KOPT-K1 (cell line): ENCODE measurements around the gene PMFBP1.

Experiments used
- H3K27ac ChIP-seq: fragments of 200-600 bp; sonication (generic); 2 replicates; pipeline ENCODE4 v1.5.1; 2016; ENCODE audit warnings: antibody characterized with exemption, mild to moderate bottlenecking, low read depth, low read length; ENCODE audit not compliant: poor library complexity, severe bottlenecking
- H3K36me3 ChIP-seq: fragments of 200-600 bp; sonication (generic); 2 replicates; pipeline ENCODE4 v1.5.1; 2017; ENCODE audit warnings: antibody characterized with exemption, mild to moderate bottlenecking, low read length, moderate library complexity; ENCODE audit not compliant: insufficient read depth
- H3K9me3 ChIP-seq: fragments of 200-600 bp; sonication (generic); 2 replicates; pipeline ENCODE4 v1.5.1; 2017; ENCODE audit warnings: antibody characterized with exemption, low read length, mild to moderate bottlenecking; ENCODE audit not compliant: insufficient read depth, poor library complexity, severe bottlenecking

The PMFBP1 gene

DNA sequence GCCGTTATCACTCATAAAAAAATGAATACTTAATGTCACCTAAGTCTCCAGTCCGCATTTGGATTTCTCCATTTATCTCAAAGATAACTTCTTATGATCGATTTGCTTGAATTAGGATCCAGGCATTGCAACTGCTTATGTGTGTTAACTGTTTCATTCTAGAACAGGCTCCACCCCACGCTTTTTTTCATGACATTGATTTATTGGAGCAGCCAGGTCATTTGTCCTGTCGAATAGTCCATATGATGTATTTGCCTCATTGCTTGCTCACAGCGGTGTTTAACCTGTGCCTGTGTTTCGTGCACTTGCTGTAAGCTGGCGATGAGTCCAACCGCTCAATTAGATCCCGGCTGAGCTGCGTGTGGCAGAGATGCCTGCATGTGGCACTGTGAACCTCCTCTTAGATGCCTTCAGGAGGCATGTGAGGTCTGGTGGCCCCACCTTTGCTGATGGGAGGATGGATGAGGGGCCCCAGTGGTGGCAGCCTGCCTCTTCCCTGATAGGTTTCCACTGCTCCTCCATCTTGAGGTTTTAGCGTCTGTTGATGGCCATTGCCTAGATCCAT lies 61.9 kb downstream of the PMFBP1 start:
- H3K36me3 ChIP-seq, result peaks cover 84% of the 10 kb centered on the region
- no peak overlapping the region for H3K27ac ChIP-seq
- no peaks in the 10 kb centered on the region for H3K9me3 ChIP-seq

DNA sequence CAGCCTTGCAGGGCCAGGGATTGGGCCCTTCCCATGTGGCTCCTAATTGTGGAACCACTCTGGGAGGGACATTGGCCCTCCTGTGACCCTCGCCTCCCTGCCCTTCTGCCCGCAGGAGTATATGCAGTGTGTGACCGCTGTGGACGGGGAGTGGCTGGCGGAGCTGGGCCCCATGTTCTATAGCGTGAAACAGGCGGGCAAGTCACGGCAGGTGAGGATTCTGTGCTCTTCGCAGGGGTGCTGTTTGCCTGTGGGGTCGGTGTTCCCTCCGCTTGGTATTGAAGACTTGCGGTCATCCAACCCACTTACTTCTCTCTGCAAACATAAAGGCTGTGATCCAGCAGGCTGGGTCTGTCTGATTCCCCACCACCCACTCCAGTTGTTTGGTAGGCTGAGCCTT lies 62.7 kb downstream of the PMFBP1 start:
- Histone ChIP-seq H3K36me3 (peaks cover 92% of the 10 kb centered on the region), H3K9me3 (no peaks in the 10 kb centered on the region), H3K27ac (no peak overlapping the region)

DNA sequence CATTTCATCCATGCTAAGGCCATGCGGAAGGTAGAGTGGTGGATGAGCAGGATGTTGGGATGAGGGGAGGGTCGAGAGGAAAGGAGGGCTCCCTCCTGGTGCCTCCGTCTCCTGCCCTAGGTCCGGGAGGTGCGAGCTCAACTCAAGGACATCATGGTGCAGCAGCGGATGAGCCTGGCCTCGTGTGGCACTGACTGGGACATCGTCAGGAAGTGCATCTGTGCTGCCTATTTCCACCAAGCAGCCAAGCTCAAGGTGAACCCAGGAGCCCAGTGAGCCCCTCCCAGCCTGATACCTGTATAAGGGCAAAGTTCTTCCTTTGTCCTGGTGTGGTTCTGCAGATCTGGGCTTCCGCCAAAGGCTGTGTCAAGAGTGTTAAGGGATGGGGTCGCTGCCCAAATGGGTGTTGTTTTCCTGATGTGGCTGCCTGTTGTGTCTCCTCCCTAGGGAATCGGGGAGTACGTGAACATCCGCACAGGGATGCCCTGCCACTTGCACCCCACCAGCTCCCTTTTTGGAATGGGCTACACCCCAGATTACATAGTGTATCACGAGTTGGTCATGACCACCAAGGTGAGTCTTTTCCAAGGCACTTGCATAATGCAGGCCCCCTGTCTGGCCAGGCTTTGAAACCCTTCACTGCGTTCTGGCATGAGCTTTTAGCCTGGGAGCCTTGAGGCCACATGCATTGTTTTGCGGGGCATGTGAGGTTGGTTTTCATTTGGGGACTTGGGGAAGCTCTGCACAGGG lies 63.4 kb downstream of the PMFBP1 start:
- H3K27ac ChIP-seq, result no peak overlapping the region
- no peaks in the 10 kb centered on the region for H3K9me3 ChIP-seq
- peaks cover 99% of the 10 kb centered on the region for H3K36me3 ChIP-seq

DNA sequence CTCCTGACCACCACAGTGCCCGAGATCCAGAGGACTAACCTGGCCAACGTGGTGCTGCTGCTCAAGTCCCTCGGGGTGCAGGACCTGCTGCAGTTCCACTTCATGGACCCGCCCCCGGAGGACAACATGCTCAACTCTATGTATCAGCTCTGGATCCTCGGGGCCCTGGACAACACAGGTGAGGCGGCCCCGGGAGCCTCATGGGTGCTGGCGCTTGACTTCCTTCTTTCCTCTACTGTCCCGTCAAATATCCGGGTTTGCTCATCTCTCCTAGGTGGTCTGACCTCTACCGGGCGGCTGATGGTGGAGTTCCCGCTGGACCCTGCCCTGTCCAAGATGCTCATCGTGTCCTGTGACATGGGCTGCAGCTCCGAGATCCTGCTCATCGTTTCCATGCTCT lies 64.6 kb downstream of the PMFBP1 start:
- no peak overlapping the region for H3K27ac ChIP-seq
- H3K36me3 ChIP-seq, result peaks cover 100% of the 10 kb centered on the region

DNA sequence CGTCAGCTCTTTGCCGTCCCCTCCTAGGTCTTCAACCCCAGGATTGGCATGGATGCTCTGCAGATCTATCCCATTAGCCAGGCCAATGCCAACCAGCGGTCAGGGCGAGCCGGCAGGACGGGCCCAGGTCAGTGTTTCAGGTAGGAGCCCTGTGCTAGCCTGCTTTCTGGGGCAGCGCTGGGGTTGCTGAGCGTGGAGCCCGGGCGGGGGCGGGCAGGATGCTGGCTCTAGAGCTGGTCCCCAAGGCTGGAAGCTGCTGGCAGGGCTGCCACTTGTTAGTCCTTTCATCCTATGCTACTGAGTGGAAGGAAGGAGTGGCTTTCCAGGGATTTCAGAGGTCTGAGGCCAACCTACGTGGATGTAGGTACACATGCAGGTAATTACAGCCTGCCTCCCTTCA lies 66.0 kb downstream of the PMFBP1 start:
- H3K27ac ChIP-seq, result no peak overlapping the region
- H3K36me3 ChIP-seq, result peaks cover 100% of the 10 kb centered on the region

More for the DNA sequence above, 64.6 kb downstream of the PMFBP1 start:
- H3K9me3 ChIP-seq, result no peaks in the 10 kb centered on the region

DNA sequence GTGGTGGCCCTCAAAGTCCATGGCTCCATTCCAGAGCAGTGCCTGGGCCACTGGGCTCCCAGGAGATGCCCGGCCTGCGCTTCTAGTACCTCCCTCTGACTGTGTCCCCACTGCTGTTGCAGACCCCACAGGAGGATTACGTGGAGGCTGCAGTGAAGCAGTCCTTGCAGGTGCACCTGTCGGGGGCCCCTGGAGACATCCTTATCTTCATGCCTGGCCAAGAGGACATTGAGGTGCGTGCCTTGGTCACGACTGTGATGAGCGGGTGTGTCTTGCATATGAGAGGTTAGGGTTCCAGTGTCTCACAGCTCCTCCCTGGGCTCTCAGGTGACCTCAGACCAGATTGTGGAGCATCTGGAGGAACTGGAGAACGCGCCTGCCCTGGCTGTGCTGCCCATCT lies 67.0 kb downstream of the PMFBP1 start:
- peaks cover 100% of the 10 kb centered on the region for H3K36me3 ChIP-seq
- no peaks in the 10 kb centered on the region for H3K9me3 ChIP-seq

More for the DNA sequence above, 66.0 kb downstream of the PMFBP1 start:
- H3K9me3 ChIP-seq, result no peaks in the 10 kb centered on the region

DNA sequence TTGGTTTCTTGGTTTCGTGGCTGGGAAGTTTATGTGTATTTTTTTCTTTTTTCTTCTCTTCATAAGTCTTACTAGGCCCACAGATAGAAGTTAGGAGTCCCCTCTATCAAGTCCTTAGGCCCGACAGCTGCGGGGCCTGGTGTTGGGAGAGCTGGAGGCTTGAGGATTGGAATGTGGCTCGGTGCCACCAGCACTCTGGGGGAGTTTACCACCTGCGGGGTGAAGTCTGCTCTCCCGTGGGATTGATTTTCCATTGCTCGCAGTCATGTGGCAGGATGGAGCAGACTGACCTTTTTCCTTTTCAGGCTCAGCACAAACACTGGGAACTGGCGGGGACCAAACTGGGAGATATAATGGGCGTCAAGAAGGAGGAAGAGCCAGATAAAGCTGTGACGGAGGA lies 70.8 kb downstream of the PMFBP1 start:
- Histone ChIP-seq H3K27ac (no peak overlapping the region), H3K36me3 (peaks cover 100% of the 10 kb centered on the region), H3K9me3 (no peaks in the 10 kb centered on the region)

More for the DNA sequence above, 67.0 kb downstream of the PMFBP1 start:
- no peak overlapping the region for H3K27ac ChIP-seq

DNA sequence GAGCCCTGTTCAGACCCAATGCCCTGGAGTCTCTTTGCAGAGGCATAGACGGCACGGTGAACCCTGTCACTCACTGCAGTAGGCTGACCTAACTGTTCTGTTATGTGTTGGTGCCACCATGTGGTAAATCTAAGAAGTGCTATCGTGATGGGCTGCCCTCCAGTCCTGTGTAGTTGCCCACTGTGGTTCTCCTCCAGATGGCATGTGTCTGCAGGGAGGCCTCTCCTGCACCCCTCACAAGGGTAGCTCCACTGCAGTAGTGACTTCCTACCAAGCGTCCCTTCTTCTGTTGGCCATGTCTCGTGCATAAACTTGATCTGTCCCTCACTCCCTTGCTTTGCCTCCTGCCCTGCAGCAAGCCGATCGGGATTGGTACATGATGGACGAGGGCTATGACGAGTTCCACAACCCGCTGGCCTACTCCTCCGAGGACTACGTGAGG lies 72.6 kb downstream of the PMFBP1 start:
- H3K9me3 ChIP-seq, result no peaks in the 10 kb centered on the region
- H3K27ac ChIP-seq, result no peak overlapping the region
- H3K36me3 ChIP-seq, result peaks cover 88% of the 10 kb centered on the region

DNA sequence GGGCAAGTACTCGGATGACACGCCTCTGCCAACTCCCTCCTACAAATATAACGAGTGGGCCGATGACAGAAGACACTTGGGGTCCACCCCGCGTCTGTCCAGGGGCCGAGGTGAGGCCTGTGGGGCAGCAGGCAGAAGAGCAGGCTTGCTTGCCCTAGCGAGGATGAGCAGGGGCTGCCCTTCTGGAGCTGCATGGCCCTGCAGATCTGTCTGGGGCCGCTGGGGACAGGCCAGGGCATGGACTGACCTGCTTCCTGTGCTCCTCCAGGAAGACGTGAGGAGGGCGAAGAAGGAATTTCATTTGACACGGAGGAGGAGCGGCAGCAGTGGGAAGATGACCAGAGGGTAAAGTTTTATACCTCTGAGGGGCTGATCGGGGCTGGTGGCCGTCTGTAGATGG lies 73.0 kb downstream of the PMFBP1 start:
- Histone ChIP-seq H3K9me3 (no peaks in the 10 kb centered on the region), H3K27ac (no peak overlapping the region), H3K36me3 (peaks cover 83% of the 10 kb centered on the region)

DNA sequence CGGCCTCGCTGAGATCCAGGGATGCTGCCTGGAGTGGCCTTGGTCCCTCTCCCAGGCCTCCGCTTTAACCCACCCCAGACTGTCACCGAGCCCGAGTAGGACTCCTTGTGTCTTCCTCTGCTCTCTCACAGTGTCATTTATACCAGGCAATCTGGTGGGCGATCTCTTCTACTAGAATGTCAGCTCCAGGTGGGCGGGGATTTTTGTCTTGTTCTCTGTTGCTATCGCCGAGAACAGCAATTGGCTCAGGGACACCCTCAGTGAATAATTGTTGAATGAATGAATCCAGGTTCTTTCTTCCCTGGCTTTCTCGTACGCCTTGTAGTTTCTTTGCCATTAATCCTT lies 77.7 kb downstream of the PMFBP1 start:
- Histone ChIP-seq H3K36me3 (peaks cover 57% of the 10 kb centered on the region), H3K27ac (peak overlapping the region; percentile 77), H3K9me3 (no peaks in the 10 kb centered on the region)

DNA sequence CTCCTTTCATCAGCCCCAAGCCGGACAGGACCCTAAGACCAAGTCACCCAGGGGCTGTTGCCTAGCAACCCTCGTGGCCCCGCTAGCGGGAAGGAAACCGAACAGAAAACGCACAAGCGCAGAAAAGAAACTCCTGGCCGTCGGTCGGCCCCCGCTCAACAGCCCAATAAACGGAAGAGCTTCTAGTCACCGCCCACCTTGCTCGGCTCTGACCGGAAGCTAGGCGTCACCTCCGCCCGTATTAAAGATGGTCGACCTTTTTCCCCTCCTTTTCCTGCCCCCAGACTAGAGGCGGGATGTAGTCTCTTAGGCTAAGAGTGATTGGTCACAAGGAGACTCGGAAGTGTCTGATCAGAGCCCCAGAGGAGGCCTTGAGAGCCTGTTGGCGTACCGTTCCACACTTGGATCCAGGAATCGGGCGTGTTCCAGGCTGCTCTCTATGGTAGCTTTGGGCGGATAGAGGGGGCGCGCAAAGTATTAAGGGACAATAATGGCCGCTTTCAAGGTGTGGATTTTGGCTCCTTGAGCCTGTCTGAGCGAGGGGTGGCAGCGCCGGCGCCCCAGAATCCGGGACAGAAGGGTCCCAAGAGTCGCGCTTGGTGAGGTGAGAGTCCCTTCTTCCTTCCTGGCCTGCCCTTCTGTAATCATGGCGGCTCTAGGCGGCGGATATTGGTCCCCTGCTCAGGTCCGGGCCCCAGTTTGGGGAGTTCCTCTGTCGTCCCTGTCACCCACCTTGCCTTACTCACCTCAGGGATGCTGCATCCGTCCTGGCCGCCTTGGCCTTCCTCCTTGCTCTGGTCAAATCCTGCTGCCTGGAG lies 78.3 kb downstream of the PMFBP1 start, which contains the start of the genes DHX38 and TXNL4B:
DHX38 (plus strand) TSS at position 400 of the 818 bp plus-strand sequence. CDS start 2,311 bp downstream, outside the sequence.
TXNL4B (minus strand) TSS at position 173 of the 818 bp plus-strand sequence. CDS start 2,871 bp downstream, outside the sequence.
- peak within 1 kb of the TSS; percentile 77 for H3K27ac ChIP-seq
- peaks cover 57% of the 10 kb centered on the region for H3K36me3 ChIP-seq
- H3K9me3 ChIP-seq, result no peaks in the 10 kb centered on the region

DNA sequence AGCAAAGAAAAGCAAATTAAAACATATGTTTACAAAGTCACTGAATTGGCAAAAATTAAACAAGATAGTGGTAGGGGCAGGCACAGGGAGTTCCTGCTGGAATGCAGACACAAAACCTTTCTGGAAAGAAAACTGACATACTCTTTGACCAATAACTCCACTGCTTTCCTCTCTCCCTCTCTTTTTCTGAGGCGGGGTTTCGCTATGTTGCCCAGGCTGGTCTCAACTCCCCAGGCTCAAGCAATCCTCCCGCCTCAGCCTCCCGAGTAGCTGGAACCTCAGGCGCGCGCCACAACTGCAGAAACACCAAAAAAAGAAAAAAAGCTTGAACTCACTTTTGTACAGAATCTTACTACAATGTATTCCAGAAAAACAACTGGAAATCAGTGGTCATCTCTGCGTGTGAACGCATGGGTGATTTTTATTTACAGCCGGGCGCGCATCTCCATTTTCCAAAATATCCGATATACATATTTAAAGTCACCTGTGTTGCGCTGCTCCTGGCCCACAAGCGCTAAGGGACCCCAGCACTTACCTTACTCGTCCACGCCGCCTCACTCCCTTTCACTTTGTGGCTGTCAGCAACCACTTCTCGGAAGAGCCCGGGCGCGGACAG lies 79.0 kb downstream of the PMFBP1 start:
- Histone ChIP-seq H3K9me3 (no peaks in the 10 kb centered on the region), H3K27ac (peak overlapping the region; percentile 77), H3K36me3 (peaks cover 57% of the 10 kb centered on the region)

DNA sequence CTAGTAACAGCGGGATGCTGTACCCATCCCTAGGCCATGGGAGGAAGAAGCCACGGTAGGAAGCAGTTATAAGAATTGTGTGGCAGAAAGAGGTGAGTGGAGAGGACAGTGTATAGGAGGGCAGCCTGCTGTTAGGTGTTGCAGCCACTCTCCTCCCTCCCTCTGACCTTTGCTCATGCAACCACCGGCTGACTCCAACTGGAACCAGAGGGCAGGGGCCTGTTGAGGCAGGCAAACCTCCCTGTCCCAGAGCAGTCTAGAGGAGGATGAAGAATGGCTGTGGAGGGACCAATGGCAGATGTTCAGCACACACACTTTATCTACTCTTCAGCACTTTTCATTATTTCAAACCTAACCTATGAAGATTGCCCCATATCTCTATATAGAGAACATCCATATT lies 80.7 kb downstream of the PMFBP1 start:
- Histone ChIP-seq H3K27ac (no peak overlapping the region), H3K36me3 (peaks cover 57% of the 10 kb centered on the region), H3K9me3 (no peaks in the 10 kb centered on the region)

DNA sequence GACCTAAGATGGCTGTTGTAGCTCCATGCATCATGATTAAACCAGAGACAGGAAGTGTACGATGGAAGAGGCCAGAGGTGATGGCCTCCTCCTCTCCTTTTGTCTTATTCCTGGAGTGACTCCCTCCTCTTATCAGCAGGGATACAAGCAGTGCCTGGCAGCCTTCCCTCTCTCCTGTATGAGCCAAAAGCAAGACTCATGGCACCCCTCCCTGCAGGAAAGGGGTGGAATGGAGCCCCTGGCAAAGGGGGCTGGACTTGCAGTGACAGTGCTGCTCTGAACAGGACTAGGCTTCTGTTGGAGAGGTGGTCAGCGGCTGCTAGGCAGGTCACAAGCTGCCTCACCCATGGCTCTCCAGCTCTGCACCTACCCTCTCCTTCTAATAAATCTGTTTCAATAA lies 87.0 kb downstream of the PMFBP1 start:
- Histone ChIP-seq H3K9me3 (peaks cover 11% of the 10 kb centered on the region), H3K27ac (no peak overlapping the region), H3K36me3 (peaks cover 59% of the 10 kb centered on the region)

DNA sequence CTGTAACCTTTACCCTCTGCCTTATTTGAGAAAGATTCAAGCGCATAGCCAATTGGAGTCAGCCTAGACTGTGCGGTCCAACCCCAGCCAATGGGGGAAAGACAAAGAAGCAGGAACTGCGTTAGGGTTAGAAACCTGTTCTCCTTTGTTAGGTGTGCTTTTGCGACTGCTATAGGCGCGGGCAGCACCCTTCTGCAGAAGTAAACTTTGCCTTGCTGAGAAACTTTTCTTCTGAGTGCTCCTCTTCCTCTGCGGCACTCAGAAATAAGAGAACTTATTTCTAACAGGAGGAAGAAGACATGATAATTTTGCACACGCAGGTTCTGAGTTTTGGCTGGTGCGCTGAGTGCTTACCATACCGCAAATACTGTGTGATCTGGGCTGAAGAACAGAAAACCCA lies 87.5 kb downstream of the PMFBP1 start:
- Histone ChIP-seq H3K36me3 (peaks cover 53% of the 10 kb centered on the region), H3K9me3 (peaks cover 11% of the 10 kb centered on the region), H3K27ac (no peak overlapping the region)
